ENCODE results near the gene RYR3. TPM values are rescaled to one million over a fixed set of nuclear protein-coding genes. Genes with fewer than 3 reads are reported as not detected.

RYR3 gene
- total RNA-seq, 1 donor from 2014 or later: 7.4 TPM

DNA sequence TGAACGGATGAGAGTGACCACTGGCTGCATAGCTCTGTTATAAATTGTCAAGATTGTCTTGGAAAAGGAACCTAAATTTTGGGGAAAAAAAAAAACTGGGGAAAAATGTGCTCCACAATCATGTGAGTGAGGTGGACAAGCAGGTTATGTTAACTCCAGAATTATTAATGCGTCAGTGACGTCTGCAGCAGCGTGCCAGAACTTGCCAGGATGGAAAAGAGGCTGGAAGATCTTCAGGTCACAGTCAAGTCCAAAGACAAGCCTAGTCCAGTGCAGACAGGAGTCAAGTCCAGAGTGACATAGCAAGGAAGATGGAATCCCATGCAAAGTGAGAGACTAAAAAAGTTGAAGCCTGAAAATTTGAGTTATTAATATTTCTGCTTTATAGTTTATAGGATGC lies 140.6 kb downstream of the RYR3 start:
- Mint-ChIP-seq H3K27me3 (ENCODE audit: unreplicated experiment) (no peaks in the 10 kb centered on the region), H3K27ac (ENCODE audit: unreplicated experiment) (no peak overlapping the region)

DNA sequence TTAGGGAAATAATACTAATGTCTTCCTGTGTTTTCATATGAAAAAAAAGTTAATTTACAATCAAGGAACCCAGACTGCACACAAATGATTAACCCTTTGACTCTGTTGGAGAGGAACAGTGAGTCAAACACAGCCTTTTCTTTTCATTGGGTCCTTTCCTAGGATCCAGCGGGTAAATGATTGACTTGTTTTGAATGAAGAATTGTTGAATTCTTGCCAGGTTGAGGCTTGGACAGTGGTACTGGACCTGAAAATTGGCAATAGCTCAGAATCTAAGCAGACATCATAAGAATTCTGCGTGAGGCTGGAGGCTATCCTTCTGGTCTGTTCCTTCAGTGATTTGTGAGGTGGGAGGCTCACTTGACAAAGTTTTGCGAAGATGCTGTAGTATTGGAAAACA lies 143.0 kb downstream of the RYR3 start:
- Mint-ChIP-seq H3K27me3 (ENCODE audit: unreplicated experiment) (no peaks in the 10 kb centered on the region), H3K4me3 (ENCODE audit: unreplicated experiment) (no peak overlapping the region), H3K4me1 (ENCODE audit: low read depth, unreplicated experiment) (no peaks in the 10 kb centered on the region), H3K36me3 (ENCODE audit: unreplicated experiment) (no peaks in the 10 kb centered on the region), H3K27ac (ENCODE audit: unreplicated experiment) (no peak overlapping the region), H3K9me3 (ENCODE audit: unreplicated experiment) (peaks cover 2% of the 10 kb centered on the region)
- TF ChIP-seq, protein P1, sequence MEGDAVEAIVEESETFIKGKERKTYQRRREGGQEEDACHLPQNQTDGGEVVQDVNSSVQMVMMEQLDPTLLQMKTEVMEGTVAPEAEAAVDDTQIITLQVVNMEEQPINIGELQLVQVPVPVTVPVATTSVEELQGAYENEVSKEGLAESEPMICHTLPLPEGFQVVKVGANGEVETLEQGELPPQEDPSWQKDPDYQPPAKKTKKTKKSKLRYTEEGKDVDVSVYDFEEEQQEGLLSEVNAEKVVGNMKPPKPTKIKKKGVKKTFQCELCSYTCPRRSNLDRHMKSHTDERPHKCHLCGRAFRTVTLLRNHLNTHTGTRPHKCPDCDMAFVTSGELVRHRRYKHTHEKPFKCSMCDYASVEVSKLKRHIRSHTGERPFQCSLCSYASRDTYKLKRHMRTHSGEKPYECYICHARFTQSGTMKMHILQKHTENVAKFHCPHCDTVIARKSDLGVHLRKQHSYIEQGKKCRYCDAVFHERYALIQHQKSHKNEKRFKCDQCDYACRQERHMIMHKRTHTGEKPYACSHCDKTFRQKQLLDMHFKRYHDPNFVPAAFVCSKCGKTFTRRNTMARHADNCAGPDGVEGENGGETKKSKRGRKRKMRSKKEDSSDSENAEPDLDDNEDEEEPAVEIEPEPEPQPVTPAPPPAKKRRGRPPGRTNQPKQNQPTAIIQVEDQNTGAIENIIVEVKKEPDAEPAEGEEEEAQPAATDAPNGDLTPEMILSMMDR (IDR thresholded peaks at IDR 0.05; ENCODE audit: partially characterized antibody, unreplicated experiment): no peak
- no peak for DNase-seq

More for the DNA sequence above, 140.6 kb downstream of the RYR3 start:
- H3K9me3 Mint-ChIP-seq (ENCODE audit: unreplicated experiment): peaks cover 2% of the 10 kb centered on the region
- DNase-seq: no peak
- no peak overlapping the region for H3K4me3 Mint-ChIP-seq (ENCODE audit: unreplicated experiment)
- TF ChIP-seq, protein P1 (IDR thresholded peaks at IDR 0.05; ENCODE audit: partially characterized antibody, unreplicated experiment): no peak
- no peaks in the 10 kb centered on the region for H3K36me3 Mint-ChIP-seq (ENCODE audit: unreplicated experiment)
- no peaks in the 10 kb centered on the region for H3K4me1 Mint-ChIP-seq (ENCODE audit: low read depth, unreplicated experiment)

DNA sequence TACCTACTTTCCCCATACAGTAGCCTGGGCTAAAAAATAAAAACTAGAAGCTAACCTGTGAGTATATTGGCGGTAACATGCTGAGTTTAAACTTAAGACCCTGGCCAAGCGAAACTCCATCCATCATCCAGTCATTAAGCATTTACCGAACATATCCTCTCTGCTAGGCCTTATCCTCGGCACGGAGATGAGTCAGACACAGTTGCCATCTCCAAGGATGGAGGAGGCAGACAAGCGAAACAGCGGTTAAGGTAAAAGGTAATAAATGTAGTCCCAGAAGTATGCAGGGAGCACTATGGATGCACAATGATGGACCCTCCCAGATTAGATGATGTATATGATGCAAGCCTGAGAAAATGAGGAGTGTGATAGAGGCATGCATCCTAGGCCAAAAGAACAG lies 143.6 kb downstream of the RYR3 start:
- Mint-ChIP-seq H3K27me3 (ENCODE audit: unreplicated experiment) (no peaks in the 10 kb centered on the region), H3K9me3 (ENCODE audit: unreplicated experiment) (peaks cover 2% of the 10 kb centered on the region), H3K36me3 (ENCODE audit: unreplicated experiment) (no peaks in the 10 kb centered on the region), H3K27ac (ENCODE audit: unreplicated experiment) (no peak overlapping the region), H3K4me3 (ENCODE audit: unreplicated experiment) (no peak overlapping the region), H3K4me1 (ENCODE audit: low read depth, unreplicated experiment) (no peaks in the 10 kb centered on the region)
- TF ChIP-seq, protein P1 (IDR thresholded peaks at IDR 0.05; ENCODE audit: partially characterized antibody, unreplicated experiment): no peak
- no peak for DNase-seq

DNA sequence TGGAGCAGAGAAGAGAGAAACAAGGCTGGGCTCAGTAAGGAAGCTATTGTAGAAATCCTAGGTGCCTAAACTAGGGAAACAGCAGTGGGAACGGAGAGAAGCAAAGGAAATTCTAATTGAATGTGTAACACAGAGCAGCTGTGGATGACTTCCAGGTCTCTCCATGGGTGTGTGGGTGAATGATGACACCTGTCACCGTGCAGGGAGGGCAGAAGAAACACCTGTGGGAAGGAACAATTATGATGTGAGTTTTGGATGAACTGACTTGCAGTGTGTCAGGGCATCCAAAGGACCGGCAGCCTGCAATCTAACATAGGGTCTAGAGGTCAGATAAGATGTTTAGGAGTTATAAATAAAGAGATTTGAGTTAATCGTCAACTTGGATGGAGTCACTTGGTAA lies 144.2 kb downstream of the RYR3 start:
- peaks cover 2% of the 10 kb centered on the region for H3K9me3 Mint-ChIP-seq (ENCODE audit: unreplicated experiment)
- TF ChIP-seq, protein P1 (IDR thresholded peaks at IDR 0.05; ENCODE audit: partially characterized antibody, unreplicated experiment): no peak
- peaks cover 4% of the 10 kb centered on the region for H3K4me1 Mint-ChIP-seq (ENCODE audit: low read depth, unreplicated experiment)
- H3K27ac Mint-ChIP-seq (ENCODE audit: unreplicated experiment): no peak overlapping the region
- H3K4me3 Mint-ChIP-seq (ENCODE audit: unreplicated experiment): no peak overlapping the region
- no peaks in the 10 kb centered on the region for H3K27me3 Mint-ChIP-seq (ENCODE audit: unreplicated experiment)
- H3K36me3 Mint-ChIP-seq (ENCODE audit: unreplicated experiment): no peaks in the 10 kb centered on the region
- DNase-seq: no peak

DNA sequence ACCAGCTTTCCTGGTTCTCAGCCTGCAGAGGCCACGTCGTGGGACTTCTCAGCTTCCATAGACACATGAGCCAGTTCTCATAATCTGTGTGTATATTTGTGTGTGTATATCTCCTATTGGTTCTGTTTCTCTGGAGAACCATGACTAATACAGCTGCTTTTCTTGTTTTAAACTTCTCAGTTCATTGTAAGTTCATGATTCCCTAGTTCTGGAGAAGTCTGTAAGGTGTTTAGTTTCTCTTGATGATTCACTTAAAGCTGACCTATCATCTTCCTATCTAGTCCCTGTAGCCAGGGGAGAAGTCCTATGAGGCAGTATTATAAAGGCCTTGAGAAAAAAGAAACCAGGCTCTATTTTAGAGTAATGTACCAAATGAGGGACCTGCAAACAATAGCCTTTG lies 147.7 kb downstream of the RYR3 start:
- Mint-ChIP-seq H3K9me3 (ENCODE audit: unreplicated experiment) (no peaks in the 10 kb centered on the region), H3K36me3 (ENCODE audit: unreplicated experiment) (no peaks in the 10 kb centered on the region), H3K4me1 (ENCODE audit: low read depth, unreplicated experiment) (peaks cover 4% of the 10 kb centered on the region), H3K27ac (ENCODE audit: unreplicated experiment) (no peak overlapping the region), H3K27me3 (ENCODE audit: unreplicated experiment) (no peaks in the 10 kb centered on the region), H3K4me3 (ENCODE audit: unreplicated experiment) (no peak overlapping the region)
- TF ChIP-seq, protein P1 (IDR thresholded peaks at IDR 0.05; ENCODE audit: partially characterized antibody, unreplicated experiment): no peak
- DNase-seq: no peak
